Mucosa of descending colon (tissue), 3 donors: ENCODE data around the gene SPHK2. TPM values are rescaled to one million over a fixed set of nuclear protein-coding genes. Genes with fewer than 3 reads are reported as not detected.

Experiments used
- ATAC-seq: fragments of 200-7000 bp; cut with Tn5 transposase; one replicate; pipeline ENCODE4 v1.9.1; 2020; ENCODE audit warnings: mild to moderate bottlenecking, moderate library complexity
- DNase-seq, 3 donors: peaks; one replicate each; pipeline ENCODE4 v3.0.0-alpha.2; 2020
- H3K36me3 ChIP-seq: fragments of 200-600 bp; one replicate; pipeline ENCODE4 v1.8.0; 2021; ENCODE audit warnings: low read depth, mild to moderate bottlenecking
- H3K4me1 ChIP-seq: fragments of 200-600 bp; one replicate; pipeline ENCODE4 v1.8.0; 2021; ENCODE audit warnings: low read depth, mild to moderate bottlenecking
- H3K4me3 ChIP-seq: fragments of 200-600 bp; one replicate; pipeline ENCODE4 v1.8.0; 2021; ENCODE audit warnings: mild to moderate bottlenecking
- H3K9me3 ChIP-seq: fragments of 200-600 bp; one replicate; pipeline ENCODE4 v1.8.0; 2021; ENCODE audit warnings: mild to moderate bottlenecking
- intact Hi-C, 2 donors: fragments of 100-400 bp; cut with DNase I in 1 of 2; cut with micrococcal nuclease in 1 of 2; formaldehyde crosslinking; loops; one replicate each; pipeline versions ENCODE4 v1.11.0 to v1.11.1; 2022; cut with DNase I, micrococcal nuclease
- total RNA-seq, 3 donors: library from RNA; stranded (reverse); fragmentation: NEBNext Ultra II Directional in 2 of 3; extraction: Animal tissue kit (Norgen Biotek cat#: 25700) in 2 of 3; gene quantifications; one replicate each; pipeline versions ENCODE4 v1.2.1 to v1.2.4, GENCODE V29; 2021 to 2023
- TF ChIP-seq, protein P1 (sequence below): fragments of 200-600 bp; IDR thresholded peaks from one replicate; pipeline ENCODE4 v1.8.0; 2022; ENCODE audit warnings: antibody characterized with exemption, mild to moderate bottlenecking
- donor health status: DM: no; HTN: no; CAD: no; lungs with moderate emphysema.
- donor health status: DM: no; HTN: no; CAD: no.
- donor health status: DM: no; HTN: yes; CAD: no.

The SPHK2 gene
- total RNA-seq, 3 donors from 2014 or later, result 37.9 to 54.8 (median 50.2) TPM

DNA sequence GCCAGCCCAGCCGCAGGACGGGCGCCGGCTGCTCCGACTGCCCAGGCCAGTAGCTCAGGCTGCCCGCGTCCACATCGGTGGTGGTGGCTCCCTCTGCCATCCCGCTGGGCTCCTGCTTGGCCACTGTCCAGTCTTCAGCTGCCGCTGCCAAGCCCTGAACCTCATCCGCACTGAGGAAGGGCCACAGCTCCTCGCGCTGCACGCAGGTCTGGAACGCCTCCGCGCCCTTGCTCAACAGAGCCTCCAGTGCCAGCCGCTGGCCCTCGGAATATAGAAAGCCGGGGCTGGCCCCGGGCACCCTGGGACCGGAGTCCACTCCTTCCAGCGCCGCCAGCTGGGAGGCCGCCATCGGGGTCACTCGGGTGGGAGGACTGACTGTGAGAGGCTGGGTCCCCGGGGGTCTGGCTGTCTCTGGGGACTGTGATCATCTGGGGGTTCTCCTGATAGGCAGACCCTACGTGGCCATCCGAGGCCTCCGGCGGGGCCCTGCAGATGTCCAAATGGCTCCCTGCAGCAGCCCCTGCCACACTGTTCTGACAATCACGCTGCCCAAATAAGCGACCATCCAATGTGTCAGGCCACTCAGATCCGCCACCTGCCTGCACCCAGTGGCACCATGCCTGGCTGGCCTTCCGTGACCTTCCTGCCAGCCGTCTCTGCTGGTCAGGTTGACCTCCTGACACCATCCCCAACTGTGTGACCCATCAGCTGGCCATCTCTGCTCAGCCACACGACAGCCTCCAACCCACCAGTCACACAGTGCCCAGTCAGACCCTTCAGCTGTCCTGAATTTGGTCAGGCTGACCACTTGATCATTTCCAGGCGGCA lies 6.1 kb upstream of the SPHK2 start:
- Histone ChIP-seq H3K36me3 (no peaks in the 10 kb centered on the region), H3K9me3 (no peaks in the 10 kb centered on the region), H3K4me3 (peak overlapping the region; percentile 21), H3K4me1 (peaks cover 38% of the 10 kb centered on the region)
- DNase-seq, result peak; percentile 71 to 79 (median 78)
- TF ChIP-seq, protein P1, sequence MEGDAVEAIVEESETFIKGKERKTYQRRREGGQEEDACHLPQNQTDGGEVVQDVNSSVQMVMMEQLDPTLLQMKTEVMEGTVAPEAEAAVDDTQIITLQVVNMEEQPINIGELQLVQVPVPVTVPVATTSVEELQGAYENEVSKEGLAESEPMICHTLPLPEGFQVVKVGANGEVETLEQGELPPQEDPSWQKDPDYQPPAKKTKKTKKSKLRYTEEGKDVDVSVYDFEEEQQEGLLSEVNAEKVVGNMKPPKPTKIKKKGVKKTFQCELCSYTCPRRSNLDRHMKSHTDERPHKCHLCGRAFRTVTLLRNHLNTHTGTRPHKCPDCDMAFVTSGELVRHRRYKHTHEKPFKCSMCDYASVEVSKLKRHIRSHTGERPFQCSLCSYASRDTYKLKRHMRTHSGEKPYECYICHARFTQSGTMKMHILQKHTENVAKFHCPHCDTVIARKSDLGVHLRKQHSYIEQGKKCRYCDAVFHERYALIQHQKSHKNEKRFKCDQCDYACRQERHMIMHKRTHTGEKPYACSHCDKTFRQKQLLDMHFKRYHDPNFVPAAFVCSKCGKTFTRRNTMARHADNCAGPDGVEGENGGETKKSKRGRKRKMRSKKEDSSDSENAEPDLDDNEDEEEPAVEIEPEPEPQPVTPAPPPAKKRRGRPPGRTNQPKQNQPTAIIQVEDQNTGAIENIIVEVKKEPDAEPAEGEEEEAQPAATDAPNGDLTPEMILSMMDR, result no peak
- ATAC-seq, result peak; percentile 46
- intact Hi-C loops, result no loop called here

DNA sequence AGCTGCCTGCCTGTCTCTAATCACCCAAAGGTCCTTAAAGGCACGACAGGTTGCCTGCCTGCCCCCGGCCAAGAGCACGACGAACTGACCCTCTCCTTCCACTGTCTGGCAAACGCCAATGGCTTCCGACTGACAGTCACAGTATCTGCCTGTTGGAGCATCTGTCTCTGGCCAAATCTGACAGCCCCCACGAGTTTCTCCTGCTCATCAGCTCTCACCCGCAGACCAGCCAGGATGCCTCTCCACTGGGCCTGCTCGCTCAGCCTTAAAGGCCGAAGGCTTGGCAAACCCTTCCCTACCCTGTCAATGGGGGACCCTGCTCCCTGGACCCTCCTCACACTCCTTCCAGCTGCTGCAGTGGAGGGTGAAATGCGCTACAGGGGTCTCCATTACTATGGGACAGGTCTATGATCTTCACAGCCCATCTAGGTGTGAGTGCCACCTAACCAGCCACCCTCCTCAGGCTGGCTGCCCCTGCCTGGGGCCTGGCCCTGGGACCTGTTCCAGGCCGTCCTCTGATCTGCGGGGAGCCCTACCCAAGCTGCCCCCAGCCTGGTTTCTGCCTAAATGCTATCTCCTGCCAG lies 5.4 kb upstream of the SPHK2 start:
- H3K4me1 ChIP-seq, result peaks cover 38% of the 10 kb centered on the region
- TF ChIP-seq, protein P1, result no peak
- peak; percentile 0 for ATAC-seq
- no peaks in the 10 kb centered on the region for H3K9me3 ChIP-seq
- intact Hi-C loops, result no loop called here
- DNase-seq, result peak in 1 of 3 donors; percentile 54
- peak overlapping the region; percentile 21 for H3K4me3 ChIP-seq
- no peaks in the 10 kb centered on the region for H3K36me3 ChIP-seq

DNA sequence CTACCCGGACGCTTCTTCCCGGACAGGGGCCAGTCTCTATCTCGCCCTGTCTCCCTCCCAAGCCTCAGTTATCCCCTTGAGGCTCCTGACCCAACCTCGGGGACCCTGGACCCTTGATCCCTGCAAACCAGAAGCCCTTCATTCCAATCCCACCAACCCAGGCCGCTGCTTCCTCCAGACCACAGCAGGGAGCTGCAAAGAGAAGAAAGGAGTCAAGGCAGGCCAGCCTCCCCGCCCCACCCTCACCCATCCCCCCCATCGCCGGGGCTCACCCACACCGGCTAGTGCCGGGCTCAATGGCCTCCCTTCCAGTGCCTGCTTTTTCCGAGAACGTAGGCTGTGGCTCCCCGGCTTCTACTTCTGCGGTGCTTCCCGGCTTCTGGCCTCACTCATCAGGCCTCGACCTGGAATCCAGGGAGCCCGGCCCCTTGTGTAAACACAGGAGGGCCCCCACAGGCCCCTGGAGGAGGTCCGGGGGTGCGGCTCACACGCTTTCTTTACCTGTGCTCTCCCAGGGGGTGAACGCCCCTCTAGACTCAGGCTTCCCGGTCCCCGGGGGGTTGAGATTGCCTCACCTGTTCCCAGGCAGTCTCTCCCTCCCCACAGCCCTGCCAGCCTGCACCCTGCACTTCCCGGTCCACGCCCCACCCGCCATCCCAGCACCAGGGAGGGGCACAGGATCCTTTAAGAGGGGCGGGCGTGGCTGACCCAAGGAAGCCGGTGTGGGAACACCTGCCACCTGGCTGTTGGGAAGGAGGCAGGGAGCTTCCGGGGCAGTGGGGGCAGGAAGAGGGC lies 4.7 kb upstream of the SPHK2 start, which contains the start of gene FAM83E:
Gene FAM83E (minus strand): TSS at position 641 of the 795 bp plus-strand sequence. CDS start 1,704 bp downstream, outside the sequence.
- Histone ChIP-seq H3K4me3 (peak within 1 kb of the TSS; percentile 21), H3K9me3 (no peaks in the 10 kb centered on the region), H3K36me3 (peaks cover 3% of the 10 kb centered on the region), H3K4me1 (peaks cover 42% of the 10 kb centered on the region)
- TF ChIP-seq, protein P1, result peak; percentile 14
- DNase-seq (peak; percentile 96 to 97 (median 96)), ATAC-seq (peak; percentile 74)
- intact Hi-C loops, result no loop called here

DNA sequence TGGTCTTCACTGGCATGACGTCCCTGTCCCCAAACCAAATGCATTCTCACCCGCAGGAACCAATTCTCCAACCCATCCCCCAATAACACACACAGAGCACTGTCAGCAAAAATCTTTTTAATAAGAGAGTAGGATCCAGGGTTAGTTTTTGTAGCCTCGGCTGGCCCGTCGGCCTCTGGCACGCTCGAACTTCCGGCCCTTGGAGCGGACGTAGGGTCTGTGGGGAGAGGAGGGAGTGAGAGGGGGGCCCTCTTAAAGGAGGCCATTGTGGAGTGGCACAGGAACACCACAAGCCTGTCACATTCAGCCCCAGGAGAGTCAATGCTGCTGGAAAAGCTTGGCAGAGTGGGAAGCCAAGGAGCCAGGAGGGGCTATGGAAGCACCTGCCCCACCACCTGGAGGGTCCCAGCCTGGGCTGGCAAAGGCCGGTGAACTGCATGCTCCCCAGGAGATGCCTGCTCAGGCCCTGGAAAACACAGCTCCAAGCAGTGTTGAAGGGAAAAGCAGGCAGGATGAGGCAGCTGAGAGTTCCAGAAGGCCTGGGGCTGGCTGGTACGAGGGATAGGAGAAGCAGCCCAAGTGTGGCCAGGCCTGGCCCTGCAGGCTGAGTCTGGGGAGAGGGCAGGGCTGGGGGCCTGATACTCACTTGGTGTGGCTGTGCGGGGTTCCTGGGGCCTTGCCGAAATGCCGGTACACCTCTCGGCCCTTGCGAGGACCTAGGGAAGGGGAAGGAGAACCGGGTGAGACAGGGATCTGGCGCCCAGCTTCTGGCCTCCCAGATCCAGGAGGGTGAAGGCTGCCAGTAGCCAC lies 3.9 kb upstream of the SPHK2 start:
- Histone ChIP-seq H3K36me3 (peaks cover 3% of the 10 kb centered on the region), H3K4me3 (no peak overlapping the region), H3K9me3 (no peaks in the 10 kb centered on the region), H3K4me1 (peaks cover 46% of the 10 kb centered on the region)
- intact Hi-C loops, result no loop called here
- DNase-seq (peak in 1 of 3 donors; percentile 60), ATAC-seq (no peak)
- TF ChIP-seq, protein P1, result no peak

DNA sequence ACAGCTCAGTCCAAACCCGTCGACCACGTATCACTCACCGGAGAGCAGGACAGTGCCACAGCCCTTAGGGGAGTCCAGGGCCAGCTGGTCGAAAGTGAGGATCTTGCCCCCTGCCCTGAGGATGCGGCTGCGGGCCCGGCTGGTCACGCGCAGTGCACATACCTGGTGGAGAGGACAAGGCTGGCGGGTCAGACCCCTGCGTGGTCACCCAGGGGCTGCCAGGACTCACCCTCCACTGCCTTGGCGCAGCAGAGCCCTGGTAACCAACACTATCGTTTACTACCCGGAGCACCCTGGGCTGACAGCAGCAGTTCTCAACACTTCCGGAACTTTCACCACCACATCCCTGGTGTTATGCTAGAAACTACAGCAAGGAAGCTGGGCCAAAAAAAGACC lies 3.3 kb upstream of the SPHK2 start:
- intact Hi-C loops, result no loop called here
- Histone ChIP-seq H3K36me3 (peaks cover 3% of the 10 kb centered on the region), H3K9me3 (no peaks in the 10 kb centered on the region), H3K4me1 (peaks cover 46% of the 10 kb centered on the region), H3K4me3 (no peak overlapping the region)
- TF ChIP-seq, protein P1, result no peak
- DNase-seq, result no peak
- ATAC-seq, result no peak
